RWPE2 (cell line): ENCODE data around the gene SH2D1B.
"Not testable (repeated sequence)": the region's sequence is repeated elsewhere in the genome, so short reads cannot be mapped to it uniquely, and the experiment has no call there.

Experiments
- ATAC-seq: fragments of 200-7000 bp; cut with Tn5 transposase; 3 replicates; pipeline ENCODE4 v1.9.1; 2021; ENCODE audit warnings: low read depth
- DNase-seq: peaks from one replicate; pipeline ENCODE4 v3.0.0-alpha.2; 2020; ENCODE audit warnings: low spot score
- H3K27ac ChIP-seq: fragments of 450-650 bp; 2 replicates; pipeline ENCODE4 v1.5.1; 2017; ENCODE audit warnings: mild to moderate bottlenecking; ENCODE audit not compliant: poor library complexity, severe bottlenecking
- H3K27me3 ChIP-seq: fragments of 250-450 bp; sonication (Bioruptor Pico); 2 replicates; pipeline ENCODE4 v1.5.1; 2021; ENCODE audit warnings: mild to moderate bottlenecking, moderate library complexity; ENCODE audit not compliant: insufficient read depth, poor library complexity, severe bottlenecking
- H3K36me3 ChIP-seq: fragments of 250-450 bp; sonication (Bioruptor Pico); 2 replicates; pipeline ENCODE4 v1.5.1; 2020; ENCODE audit warnings: low read depth, mild to moderate bottlenecking, moderate library complexity
- H3K4me1 ChIP-seq: fragments of 250-450 bp; sonication (Bioruptor Pico); 2 replicates; pipeline ENCODE4 v1.5.1; 2021; ENCODE audit warnings: mild to moderate bottlenecking, moderate library complexity; ENCODE audit not compliant: insufficient read depth, poor library complexity, severe bottlenecking
- H3K4me3 ChIP-seq: fragments of 250-450 bp; sonication (Bioruptor Pico); 2 replicates; pipeline ENCODE4 v1.5.1; 2021; ENCODE audit warnings: mild to moderate bottlenecking, moderate library complexity; ENCODE audit not compliant: severe bottlenecking
- H3K9me3 ChIP-seq: fragments of 250-450 bp; sonication (Bioruptor Pico); 2 replicates; pipeline ENCODE4 v1.5.1; 2021; ENCODE audit warnings: mild to moderate bottlenecking, moderate library complexity; ENCODE audit not compliant: severe bottlenecking
- TF ChIP-seq, protein P1 (sequence below): fragments of 450-650 bp; IDR thresholded peaks from one replicate; pipeline ENCODE4 v1.5.1; 2017; ENCODE audit warnings: mild to moderate bottlenecking, moderate library complexity; ENCODE audit not compliant: poor library complexity, severe bottlenecking

SH2D1B gene, protein sequence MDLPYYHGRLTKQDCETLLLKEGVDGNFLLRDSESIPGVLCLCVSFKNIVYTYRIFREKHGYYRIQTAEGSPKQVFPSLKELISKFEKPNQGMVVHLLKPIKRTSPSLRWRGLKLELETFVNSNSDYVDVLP

DNA sequence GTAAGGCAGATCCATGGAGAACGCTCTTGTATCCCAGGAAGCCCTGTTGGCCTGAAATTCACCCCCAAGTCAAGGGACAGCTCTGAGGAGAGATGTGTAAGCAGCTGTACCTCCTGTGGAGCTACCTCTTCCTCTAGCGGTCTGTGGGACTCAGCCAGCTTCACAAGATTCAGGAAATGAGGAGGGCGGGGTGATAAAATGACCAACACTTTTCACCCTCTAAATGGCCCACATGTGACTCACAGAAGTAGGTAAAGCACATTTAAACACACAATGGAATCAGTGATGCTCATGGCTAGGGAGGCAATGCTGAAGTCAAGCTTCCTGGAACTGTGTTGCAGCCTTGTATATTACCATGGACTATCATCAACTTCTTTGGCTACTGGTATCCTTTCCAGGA is at the start of gene SH2D1B:
SH2D1B (minus strand) TSS at position 135 of the 400 bp plus-strand sequence; CDS start at position 15, 120 bp downstream.
- Histone ChIP-seq H3K27ac (no peak within 1 kb of the TSS), H3K4me1 (no peaks in the 10 kb centered on the region), H3K36me3 (no peaks in the 10 kb centered on the region), H3K9me3 (no peaks in the 10 kb centered on the region), H3K4me3 (no peak within 1 kb of the TSS), H3K27me3 (no peaks in the 10 kb centered on the region)
- ATAC-seq (no peak), DNase-seq (no peak)
- TF ChIP-seq, protein P1, sequence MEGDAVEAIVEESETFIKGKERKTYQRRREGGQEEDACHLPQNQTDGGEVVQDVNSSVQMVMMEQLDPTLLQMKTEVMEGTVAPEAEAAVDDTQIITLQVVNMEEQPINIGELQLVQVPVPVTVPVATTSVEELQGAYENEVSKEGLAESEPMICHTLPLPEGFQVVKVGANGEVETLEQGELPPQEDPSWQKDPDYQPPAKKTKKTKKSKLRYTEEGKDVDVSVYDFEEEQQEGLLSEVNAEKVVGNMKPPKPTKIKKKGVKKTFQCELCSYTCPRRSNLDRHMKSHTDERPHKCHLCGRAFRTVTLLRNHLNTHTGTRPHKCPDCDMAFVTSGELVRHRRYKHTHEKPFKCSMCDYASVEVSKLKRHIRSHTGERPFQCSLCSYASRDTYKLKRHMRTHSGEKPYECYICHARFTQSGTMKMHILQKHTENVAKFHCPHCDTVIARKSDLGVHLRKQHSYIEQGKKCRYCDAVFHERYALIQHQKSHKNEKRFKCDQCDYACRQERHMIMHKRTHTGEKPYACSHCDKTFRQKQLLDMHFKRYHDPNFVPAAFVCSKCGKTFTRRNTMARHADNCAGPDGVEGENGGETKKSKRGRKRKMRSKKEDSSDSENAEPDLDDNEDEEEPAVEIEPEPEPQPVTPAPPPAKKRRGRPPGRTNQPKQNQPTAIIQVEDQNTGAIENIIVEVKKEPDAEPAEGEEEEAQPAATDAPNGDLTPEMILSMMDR, result no peak

DNA sequence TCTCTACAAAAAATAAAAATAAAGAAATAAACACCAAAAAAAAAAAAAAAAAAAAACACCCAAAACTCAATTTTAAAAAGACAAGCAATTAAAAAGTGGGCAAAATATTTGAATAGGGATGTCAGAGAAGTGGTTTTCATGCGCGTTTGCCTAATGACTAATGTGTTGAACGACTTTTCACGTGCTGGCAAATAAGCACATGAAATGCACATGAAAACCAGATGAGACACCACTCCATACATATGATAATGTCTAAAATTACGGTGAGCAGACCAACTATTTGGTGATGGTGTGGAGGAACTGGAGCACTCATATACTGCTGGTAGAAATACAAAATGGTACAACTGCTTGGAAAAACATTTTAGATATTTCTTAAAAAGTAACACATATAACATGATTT is 46.3 kb upstream of the SH2D1B start:
- ATAC-seq (no peak), DNase-seq (no peak)
- TF ChIP-seq, protein P1, result no peak
- H3K9me3 ChIP-seq, result no peaks in the 10 kb centered on the region
- no peak overlapping the region for H3K4me3 ChIP-seq
- no peaks in the 10 kb centered on the region for H3K4me1 ChIP-seq
- H3K27ac ChIP-seq, result no peak overlapping the region
- H3K27me3 ChIP-seq, result no peaks in the 10 kb centered on the region
- H3K36me3 ChIP-seq, result no peaks in the 10 kb centered on the region

DNA sequence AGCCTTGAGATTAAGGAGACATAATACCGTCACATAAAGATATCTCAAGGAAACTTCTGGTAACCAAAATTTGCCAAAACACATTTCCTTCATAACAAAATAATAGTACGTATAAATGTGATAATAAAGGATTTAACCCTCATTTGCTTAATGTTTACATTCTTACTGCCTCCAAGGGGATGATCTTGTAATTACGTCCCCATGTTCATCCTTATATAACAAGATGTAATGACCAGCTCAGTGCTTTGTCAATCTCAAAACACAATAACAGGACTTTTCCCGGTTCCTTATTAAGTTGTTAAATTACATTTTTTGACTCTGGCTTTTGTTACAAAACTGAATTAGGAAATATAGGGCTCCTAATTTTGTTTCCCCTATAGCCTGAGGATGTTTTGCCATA is 44.4 kb upstream of the SH2D1B start:
- Histone ChIP-seq H3K27ac (no peak overlapping the region), H3K36me3 (no peaks in the 10 kb centered on the region), H3K4me1 (no peaks in the 10 kb centered on the region), H3K4me3 (no peak overlapping the region), H3K9me3 (no peaks in the 10 kb centered on the region), H3K27me3 (no peaks in the 10 kb centered on the region)
- DNase-seq, result no peak
- TF ChIP-seq, protein P1, result no peak
- ATAC-seq, result no peak

DNA sequence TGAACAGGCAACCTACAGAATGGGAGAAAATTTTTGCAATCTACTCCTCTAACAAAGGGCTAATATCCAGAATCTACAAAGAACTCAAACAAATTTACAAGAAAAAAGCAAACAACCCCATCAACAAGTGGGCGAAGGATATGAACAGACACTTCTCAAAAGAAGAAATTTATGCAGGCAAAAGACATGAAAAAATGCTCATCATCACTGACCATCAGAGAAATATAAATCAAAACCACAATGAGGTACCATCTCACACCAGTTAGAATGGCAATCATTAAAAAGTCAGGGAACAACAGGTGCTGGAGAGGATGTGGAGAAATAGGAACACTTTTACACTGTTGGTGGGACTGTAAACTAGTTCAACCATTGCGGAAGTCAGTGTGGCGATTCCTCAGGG is 42.4 kb upstream of the SH2D1B start:
- H3K27ac ChIP-seq, ATAC-seq, H3K9me3 ChIP-seq, H3K4me1 ChIP-seq, DNase-seq, H3K4me3 ChIP-seq, H3K36me3 ChIP-seq, H3K27me3 ChIP-seq: not testable (repeated sequence)

DNA sequence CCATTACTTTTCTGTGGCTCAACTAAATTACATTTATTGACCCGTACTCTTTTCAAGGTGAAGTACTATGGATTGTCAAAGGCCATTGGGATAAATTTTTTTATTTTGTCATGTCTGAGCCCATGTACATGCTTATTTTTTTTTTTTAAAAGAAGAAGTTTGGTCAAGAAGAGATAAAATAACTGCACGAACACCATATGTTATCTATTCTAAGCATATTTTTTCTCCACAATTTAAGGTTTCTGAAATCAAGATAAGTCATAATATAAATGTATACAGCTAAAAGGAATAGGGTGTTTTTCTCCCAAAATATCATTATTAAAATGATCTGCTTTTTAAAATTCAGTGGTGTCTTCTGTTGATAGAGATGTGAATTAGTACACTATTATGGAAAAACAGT is 35.0 kb upstream of the SH2D1B start:
- Histone ChIP-seq H3K27me3 (no peaks in the 10 kb centered on the region), H3K4me1 (no peaks in the 10 kb centered on the region), H3K27ac (no peak overlapping the region), H3K36me3 (no peaks in the 10 kb centered on the region), H3K9me3 (no peaks in the 10 kb centered on the region), H3K4me3 (no peak overlapping the region)
- DNase-seq (no peak), ATAC-seq (no peak)
- TF ChIP-seq, protein P1, result no peak
